HG03457 (cell line): ENCODE results near the gene KCNG2.

Experiments
- ATAC-seq: cut with Tn5 transposase; IDR thresholded peaks from one replicate; pipeline ENCODE4 v1.9.1; 2021; ENCODE audit warnings: moderate number of reproducible peaks; ENCODE audit not compliant: unreplicated experiment

The KCNG2 gene

DNA sequence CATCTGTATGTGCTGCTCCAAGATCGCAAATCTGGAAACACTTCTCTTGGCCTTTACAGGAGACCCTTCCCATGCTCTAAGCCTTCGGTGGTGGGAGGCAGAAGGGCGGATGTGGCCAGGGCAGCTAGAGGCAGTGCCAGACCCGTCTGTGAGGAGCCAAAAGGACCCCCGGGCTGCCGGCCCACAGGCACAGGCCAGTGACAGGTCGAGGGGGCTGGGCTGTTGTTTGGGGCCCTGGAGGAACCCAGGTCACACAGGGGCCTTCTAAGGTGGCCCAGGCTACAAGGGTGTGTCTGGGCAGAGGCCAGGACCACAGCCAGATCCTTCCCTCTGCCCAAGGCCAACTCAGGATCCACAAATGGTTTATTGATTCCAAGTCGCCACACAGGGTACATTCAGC is 104.3 kb downstream of the KCNG2 start:
- no peak for ATAC-seq

- no peak for ATAC-seq
Measured at GRCh38 chr18:79902640-79903039, 104.9 kb downstream of the KCNG2 start.

DNA sequence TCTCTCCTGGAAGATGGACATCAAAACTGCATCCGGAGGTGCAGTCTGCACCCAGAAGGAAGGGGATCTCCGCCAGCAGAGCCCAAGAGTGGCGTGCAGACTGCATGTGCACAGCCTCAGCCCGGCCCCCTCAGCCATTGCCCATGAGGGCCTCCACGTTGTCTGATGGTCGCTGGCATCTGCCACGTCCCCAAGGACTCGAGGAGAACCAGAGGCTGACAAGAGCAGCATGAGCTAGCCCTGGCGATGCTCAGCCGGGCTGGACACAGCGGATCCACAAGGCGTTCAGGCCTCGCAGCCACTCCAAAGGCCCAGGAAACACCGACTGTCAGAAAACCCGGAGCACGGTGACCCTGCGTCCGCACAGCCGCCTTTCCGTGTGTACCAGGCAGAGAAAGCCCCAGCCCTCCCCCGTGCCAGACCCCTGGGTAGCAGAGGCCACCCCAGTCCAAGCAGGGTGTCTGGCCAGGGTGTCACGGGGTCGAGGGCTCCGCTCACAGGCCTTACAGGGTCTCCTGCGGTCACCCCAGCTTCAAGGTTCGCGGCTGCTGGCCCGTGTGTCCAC is 105.4 kb downstream of the KCNG2 start:
- ATAC-seq: no peak

DNA sequence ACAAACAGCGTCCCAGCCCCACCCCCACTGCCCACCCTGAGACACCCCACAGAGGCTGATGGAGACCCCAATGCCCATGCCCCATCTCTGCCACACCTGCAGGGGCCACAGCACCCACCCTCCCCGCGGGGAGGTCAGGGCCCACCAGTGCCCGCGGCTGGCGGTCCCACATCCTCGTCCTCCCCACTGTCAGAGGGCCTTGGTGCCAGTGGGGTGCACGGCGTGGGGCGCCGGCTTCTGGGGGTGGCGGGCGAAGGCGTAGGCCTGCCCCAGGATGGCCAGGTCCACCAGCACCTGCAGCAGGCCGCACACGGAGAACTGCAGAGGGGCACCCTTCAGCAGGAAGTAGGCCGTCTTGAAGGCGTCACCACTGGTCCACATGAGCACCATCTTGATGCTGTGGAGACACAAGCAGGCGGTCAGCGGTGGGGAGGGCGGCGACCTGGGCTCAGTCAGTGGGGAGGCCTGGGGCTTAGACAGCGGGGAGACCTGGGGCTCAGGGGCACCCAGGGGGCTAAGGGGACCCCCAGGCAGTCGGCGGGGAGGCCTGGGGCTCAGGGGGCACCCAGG is 106.1 kb downstream of the KCNG2 start:
- no peak for ATAC-seq

GRCh38 chr18:79904357-79905147 is 106.8 kb downstream of the KCNG2 start:
- no peak for ATAC-seq

- ATAC-seq: no peak
Measured at GRCh38 chr18:79905389-79905911, 107.7 kb downstream of the KCNG2 start.

- no peak for ATAC-seq
Measured at GRCh38 chr18:79905993-79906392, 108.3 kb downstream of the KCNG2 start.

- no peak for ATAC-seq
Measured at GRCh38 chr18:79906706-79907105, 109.0 kb downstream of the KCNG2 start.

GRCh38 chr18:79910563-79911343 is 113.0 kb downstream of the KCNG2 start:
- ATAC-seq: no peak

- no peak for ATAC-seq
Measured at GRCh38 chr18:79911344-79912270, 113.9 kb downstream of the KCNG2 start.

DNA sequence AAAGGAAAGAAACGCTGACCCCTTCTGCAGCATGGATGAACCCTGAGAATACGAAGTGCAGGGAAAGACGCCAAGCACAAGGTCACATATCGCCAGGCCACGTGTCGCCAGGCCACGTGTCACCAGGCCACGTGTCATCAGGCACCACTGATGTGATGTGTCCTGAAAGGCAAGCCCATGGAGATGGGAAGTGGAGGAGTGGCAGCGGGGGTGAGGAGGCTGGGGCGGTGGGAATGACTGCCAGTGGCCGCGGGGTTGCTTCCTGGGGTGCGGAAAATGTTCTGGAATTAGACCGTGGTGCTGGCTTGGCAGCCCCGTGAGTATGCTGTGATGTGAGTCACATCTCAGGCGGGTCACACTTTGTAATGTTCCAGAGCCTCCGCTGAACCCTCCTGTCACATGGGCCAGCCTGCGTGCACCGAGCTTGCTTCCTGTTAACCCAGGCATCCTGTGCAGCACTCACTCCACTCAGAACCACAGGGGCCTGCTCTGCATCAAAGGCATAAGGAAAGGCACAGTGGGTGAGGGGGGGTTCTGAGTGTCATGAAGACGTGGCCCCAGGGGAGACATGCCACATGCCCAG is 114.8 kb downstream of the KCNG2 start:
- ATAC-seq: no peak

- ATAC-seq: no peak
Measured at GRCh38 chr18:79912994-79913831, 115.5 kb downstream of the KCNG2 start.

- no peak for ATAC-seq
Measured at GRCh38 chr18:79914614-79915160, 116.9 kb downstream of the KCNG2 start.

DNA sequence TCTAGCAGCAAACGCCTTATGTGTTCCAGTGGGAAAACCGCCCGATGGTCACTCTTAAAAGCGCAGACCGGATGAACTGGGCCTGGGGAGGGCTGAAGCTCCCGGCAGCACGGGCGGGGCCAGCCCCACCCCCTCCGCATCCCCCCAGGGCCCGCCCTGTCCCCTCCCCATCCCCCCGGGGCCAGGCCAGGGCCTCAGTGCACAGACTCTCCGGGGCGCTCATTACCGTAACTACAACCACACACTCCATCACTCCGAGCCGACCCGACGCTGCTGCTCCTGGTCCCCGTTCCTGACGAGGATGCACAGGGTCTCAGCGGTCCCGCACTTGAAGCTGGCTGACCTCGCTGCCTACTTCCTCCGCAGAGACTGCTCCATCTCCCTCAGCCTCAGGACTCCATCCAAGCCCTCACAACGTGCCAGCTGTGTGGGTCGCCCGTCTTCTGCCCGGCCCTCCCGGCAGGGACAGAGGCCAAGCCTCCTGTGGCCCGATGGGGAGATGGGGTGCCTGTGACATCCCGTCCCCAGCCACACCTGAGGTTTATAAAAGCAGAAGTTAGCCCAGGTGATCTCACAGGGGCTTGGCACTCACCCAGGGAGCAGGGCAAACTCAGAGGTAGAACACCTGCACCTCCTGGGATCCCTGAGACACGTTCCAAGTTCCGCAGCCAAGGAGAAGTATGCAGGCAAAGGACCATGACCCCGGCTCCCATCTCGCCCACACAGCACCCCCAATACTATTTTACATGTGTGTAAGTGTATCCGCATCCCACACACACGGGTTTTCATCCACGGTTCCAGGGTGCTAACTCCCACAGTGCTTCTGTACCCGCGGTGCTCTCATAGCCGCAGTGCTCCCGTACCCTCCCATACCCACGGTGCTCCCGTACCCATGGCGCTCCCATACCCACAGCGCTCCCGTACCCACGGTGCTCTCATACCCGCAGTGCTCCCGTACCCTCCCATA is 117.7 kb downstream of the KCNG2 start:
- no peak for ATAC-seq

GRCh38 chr18:79916128-79916494 is 118.4 kb downstream of the KCNG2 start:
- ATAC-seq: no peak

- no peak for ATAC-seq
Measured at GRCh38 chr18:79916546-79917168, 118.9 kb downstream of the KCNG2 start.

GRCh38 chr18:79917169-79917852 is 119.6 kb downstream of the KCNG2 start:
- ATAC-seq: no peak
